ENCODE measurements around the gene THOC2.
"Not testable (repeated sequence)": the region's sequence is repeated elsewhere in the genome, so short reads cannot be mapped to it uniquely, and the experiment has no call there.

The THOC2 gene

GRCh38 chrX:123732670-123733363 is at the start of gene THOC2:
TSS of gene THOC2 (minus strand) at chrX:123733052. CDS start at chrX:123733022, 30 bp downstream.
- H3K27ac ChIP-seq: peak within 1 kb of the TSS; percentile 92
- no peak for TF ChIP-seq ZFX (IDR thresholded peaks at IDR 0.05)
- peak; percentile 35 for TF ChIP-seq CTCF (conservative IDR thresholded peaks at IDR 0.05)

GRCh38 chrX:123781786-123782185 is 48.9 kb upstream of the THOC2 start:
- not testable (repeated sequence) for H3K27ac ChIP-seq

- TF ChIP-seq CTCF (conservative IDR thresholded peaks at IDR 0.05) (no peak), ZFX (IDR thresholded peaks at IDR 0.05) (no peak)
- peak overlapping the region; percentile 74 for H3K27ac ChIP-seq
Measured at GRCh38 chrX:123779908-123780396, 47.1 kb upstream of the THOC2 start.

DNA sequence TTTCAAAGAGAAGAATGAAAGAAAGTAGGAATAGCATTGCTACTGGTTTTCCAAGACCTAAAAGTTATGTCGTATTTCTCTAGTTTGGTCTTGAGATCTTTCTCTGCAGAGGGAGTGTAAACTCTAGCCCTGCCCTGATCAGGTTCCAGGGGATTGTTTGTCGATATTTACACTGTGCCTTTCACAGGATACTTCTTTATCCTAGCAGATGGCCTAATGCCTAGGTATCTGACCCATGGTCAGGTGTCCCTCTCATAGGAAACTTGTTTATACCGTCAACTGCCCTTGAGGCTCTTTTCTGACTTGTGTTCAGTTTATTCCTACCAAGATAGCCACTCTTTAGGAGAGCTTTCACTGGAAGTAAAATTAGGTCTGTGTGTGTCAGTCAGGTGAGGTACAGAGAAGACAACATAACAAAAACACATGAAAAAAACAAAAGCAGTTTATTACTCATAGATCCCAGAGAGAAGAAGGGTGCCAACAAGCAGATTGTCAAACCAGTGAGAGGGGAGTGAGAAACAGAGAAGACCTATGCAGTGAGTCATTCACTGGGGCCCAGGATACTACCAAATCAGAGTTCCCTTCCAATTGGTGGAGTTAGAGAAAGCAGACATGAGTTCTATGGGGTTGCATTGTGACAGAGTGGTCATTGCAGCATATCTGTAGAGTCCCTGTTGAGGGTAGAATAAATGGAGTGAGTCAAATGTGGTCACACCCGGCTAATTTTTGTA is 40.6 kb upstream of the THOC2 start:
- TF ChIP-seq CTCF (conservative IDR thresholded peaks at IDR 0.05): no peak
- no peak for TF ChIP-seq ZFX (IDR thresholded peaks at IDR 0.05)
- no peak overlapping the region for H3K27ac ChIP-seq

DNA sequence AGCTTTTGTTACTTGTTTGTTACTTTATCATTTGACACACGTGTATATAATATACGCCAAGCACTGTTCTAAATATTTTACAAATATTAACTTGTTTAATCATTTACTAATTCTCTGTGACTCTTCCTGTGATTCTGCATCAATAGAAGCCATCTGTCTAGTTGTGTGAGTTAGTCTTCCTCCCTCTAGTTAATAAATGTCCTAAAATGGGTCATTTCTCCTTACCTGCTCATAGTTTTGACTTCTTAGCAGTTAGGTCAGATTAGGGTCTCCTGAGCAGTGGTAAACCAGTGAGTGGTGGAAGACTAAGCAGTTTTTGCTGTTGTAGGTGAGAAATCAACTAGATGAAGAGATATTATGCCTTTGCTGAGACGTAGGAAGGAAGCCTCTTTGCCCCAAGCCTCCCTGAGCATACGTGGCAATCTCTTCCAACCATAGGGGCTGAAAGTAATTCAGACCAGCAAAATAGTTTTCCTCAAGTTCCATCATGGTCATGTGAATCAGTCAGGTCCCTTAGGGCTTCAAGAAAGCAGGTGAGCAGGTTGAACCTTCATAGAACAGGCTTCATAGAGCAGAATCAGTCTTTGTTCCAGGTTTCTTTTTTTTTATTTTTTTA is 38.7 kb upstream of the THOC2 start:
- TF ChIP-seq CTCF (conservative IDR thresholded peaks at IDR 0.05): no peak
- TF ChIP-seq ZFX (IDR thresholded peaks at IDR 0.05): no peak

DNA sequence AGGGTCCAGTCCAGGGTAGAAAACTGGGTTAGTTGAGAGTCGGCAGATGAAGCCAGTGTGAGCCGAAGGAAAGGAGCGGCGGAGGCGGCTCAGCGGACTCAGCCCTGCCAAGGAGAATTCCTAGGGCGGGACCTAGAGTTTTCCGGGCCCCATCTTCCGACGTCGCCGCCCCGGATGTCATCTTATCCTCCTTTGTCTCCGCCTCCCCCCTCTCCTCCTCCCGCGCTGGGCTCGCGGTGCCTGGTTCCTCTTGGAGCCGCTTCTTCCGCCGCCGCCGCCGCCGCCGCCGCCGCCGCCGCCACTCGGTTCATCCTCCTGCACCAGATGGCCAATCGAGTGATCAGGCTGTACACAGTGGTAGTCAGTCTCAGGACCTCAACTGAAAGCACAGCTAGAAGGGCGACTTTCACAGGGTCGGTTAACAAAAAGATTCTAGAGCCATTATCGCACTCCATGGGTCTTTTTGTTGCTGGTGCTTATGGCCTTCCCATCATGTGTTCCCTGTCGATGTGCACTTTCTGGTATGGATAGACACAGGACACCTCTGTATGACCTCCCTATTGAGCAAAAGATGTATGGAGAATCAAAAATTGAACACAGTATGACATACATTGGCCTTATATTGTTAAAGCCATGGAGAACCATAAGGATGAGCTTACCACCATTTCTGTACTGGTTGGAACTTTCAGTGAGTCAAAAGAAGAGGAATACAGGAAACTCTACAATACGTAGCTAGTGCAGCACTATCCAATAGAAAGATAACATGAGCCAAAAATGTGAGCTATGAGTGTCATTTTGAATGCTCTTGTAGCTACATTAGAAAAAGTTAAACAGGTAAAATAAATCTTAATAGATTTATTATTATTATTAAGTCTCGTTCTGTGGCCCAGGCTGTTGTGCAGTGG is 32.4 kb upstream of the THOC2 start:
- TF ChIP-seq ZFX (IDR thresholded peaks at IDR 0.05): no peak
- no peak for TF ChIP-seq CTCF (conservative IDR thresholded peaks at IDR 0.05)
- H3K27ac ChIP-seq: peak overlapping the region; percentile 66

More for the DNA sequence above, 38.7 kb upstream of the THOC2 start:
- no peak overlapping the region for H3K27ac ChIP-seq

DNA sequence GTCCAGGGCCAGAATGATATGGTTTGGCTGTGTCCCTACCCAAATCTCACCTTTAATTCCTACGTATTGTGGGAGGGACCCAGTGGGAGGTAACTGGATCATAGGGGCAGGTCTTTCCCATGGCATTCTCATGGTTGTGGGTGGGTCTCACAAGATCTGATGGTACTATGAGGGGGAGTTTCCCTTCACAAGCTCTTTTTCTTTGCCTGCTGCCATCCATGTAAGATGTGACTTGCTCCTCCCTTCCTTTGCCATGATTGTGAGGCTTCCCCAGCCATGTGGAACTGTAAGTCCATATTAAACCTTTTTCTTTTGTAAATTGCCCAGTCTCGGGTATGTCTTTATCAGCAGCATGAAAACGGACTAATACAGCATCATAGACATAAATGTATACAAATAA is 27.0 kb upstream of the THOC2 start:
- not testable (repeated sequence) for H3K27ac ChIP-seq

DNA sequence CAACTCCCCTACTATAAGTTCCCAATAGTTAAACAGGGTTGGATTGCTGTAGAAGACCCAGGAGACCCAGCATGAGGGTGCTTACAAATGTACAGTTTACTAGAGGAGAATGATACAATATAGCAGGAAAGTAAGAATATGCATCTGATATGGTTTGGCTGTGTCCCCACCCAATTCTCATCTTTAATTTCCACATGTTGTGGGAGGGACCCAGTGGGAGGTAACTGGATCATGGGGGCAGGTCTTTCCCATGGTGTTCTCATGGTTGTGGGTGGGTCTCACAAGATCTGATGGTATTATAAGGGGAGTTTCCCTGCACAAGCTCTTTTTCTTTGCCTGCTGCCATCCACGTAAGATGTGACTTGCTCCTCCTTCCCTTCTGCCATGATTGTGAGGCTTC is 24.9 kb upstream of the THOC2 start:
- H3K27ac ChIP-seq: not testable (repeated sequence)
